Loucy (cell line): Measurements from ENCODE around the gene LCT.

ENCODE experiments used
- H2AFZ ChIP-seq: fragments of 200-600 bp; sonication (generic); 2 replicates; pipeline ENCODE4 v1.6.0; 2016; ENCODE audit warnings: antibody characterized with exemption, mild to moderate bottlenecking, low read length, moderate library complexity
- H3F3A ChIP-seq: fragments of 200-600 bp; 2 replicates; pipeline ENCODE4 v1.6.0; 2016; ENCODE audit warnings: antibody characterized with exemption, low read depth, mild to moderate bottlenecking
- H3K27me3 ChIP-seq: fragments of 200-600 bp; sonication (generic); 2 replicates; pipeline ENCODE4 v1.6.1; 2014; ENCODE audit warnings: low read length, mild to moderate bottlenecking; ENCODE audit not compliant: insufficient read depth, poor library complexity, severe bottlenecking
- H3K36me3 ChIP-seq: fragments of 200-600 bp; sonication (generic); 2 replicates; pipeline ENCODE4 v1.6.1; 2016; ENCODE audit warnings: low read length; ENCODE audit not compliant: insufficient read depth
- H3K4me1 ChIP-seq: fragments of 200-600 bp; sonication (generic); 2 replicates; pipeline ENCODE4 v1.5.1; 2014; ENCODE audit warnings: low read length, mild to moderate bottlenecking; ENCODE audit not compliant: insufficient read depth, poor library complexity, severe bottlenecking
- H3K4me2 ChIP-seq: fragments of 200-600 bp; sonication (generic); 2 replicates; pipeline ENCODE4 v1.6.0; 2014; ENCODE audit warnings: antibody characterized with exemption, low read length, low read depth, mild to moderate bottlenecking; ENCODE audit not compliant: poor library complexity, severe bottlenecking
- H3K4me3 ChIP-seq: fragments of 200-600 bp; sonication (generic); 2 replicates; pipeline ENCODE4 v1.5.1; 2014; ENCODE audit warnings: low read length, mild to moderate bottlenecking, mixed read lengths; ENCODE audit not compliant: poor library complexity, severe bottlenecking
- H3K79me2 ChIP-seq: fragments of 200-600 bp; sonication (generic); 2 replicates; pipeline ENCODE4 v1.6.1; 2014; ENCODE audit warnings: low read length; ENCODE audit not compliant: insufficient read depth
- H3K9ac ChIP-seq: fragments of 200-600 bp; sonication (generic); 2 replicates; pipeline ENCODE4 v1.6.0; 2014; ENCODE audit warnings: mild to moderate bottlenecking, low read depth, low read length, moderate library complexity; ENCODE audit not compliant: poor library complexity, severe bottlenecking
- H3K9me2 ChIP-seq: fragments of 200-600 bp; sonication (generic); replicated peaks from 2 replicates; pipeline ENCODE4 v1.6.1; 2016; ENCODE audit warnings: low read depth, low read length, mixed read lengths
- H3K9me3 ChIP-seq: fragments of 200-600 bp; sonication (generic); 2 replicates; pipeline ENCODE4 v1.6.1; 2014; ENCODE audit warnings: mild to moderate bottlenecking, antibody characterized with exemption, low read length, low read depth; ENCODE audit not compliant: insufficient read depth
- H4K20me1 ChIP-seq: fragments of 200-600 bp; sonication (generic); 2 replicates; pipeline ENCODE4 v1.6.0; 2014; ENCODE audit warnings: antibody characterized with exemption, low read length, mild to moderate bottlenecking; ENCODE audit not compliant: insufficient read depth, poor library complexity, severe bottlenecking
- CTCF ChIP-seq: fragments of 200-600 bp; sonication (generic); conservative IDR thresholded peaks from 2 replicates; pipeline ENCODE4 v1.5.1; 2014; ENCODE audit warnings: mild to moderate bottlenecking, antibody characterized with exemption, low read length
- EZH2phosphoT487 ChIP-seq: fragments of 200-600 bp; IDR thresholded peaks from 2 replicates; pipeline ENCODE4 v1.6.1; 2018; ENCODE audit warnings: antibody characterized with exemption, mild to moderate bottlenecking, moderate library complexity, borderline replicate concordance

LCT gene

GRCh38 chr2:135853401-135853800, 16.4 kb upstream of the LCT start:
- no peak overlapping the region for H3K4me2 ChIP-seq
- no peaks in the 10 kb centered on the region for H3K79me2 ChIP-seq
- TF ChIP-seq EZH2phosphoT487 (no peak), CTCF (no peak)
- no peaks in the 10 kb centered on the region for H3K9me3 ChIP-seq
- no peaks in the 10 kb centered on the region for H4K20me1 ChIP-seq
- no peak overlapping the region for H3K4me3 ChIP-seq
- no peaks in the 10 kb centered on the region for H3K27me3 ChIP-seq
- no peak overlapping the region for H2AFZ ChIP-seq
- H3K4me1 ChIP-seq = no peaks in the 10 kb centered on the region
- H3K9me2 ChIP-seq = no peaks in the 10 kb centered on the region
- H3F3A ChIP-seq = no peaks in the 10 kb centered on the region
- peaks cover 84% of the 10 kb centered on the region for H3K36me3 ChIP-seq
- no peak overlapping the region for H3K9ac ChIP-seq

GRCh38 chr2:135851858-135852257, 14.9 kb upstream of the LCT start:
- TF ChIP-seq CTCF (no peak), EZH2phosphoT487 (no peak)
- no peak overlapping the region for H2AFZ ChIP-seq
- H3K4me1 ChIP-seq = no peaks in the 10 kb centered on the region
- H3K27me3 ChIP-seq = no peaks in the 10 kb centered on the region
- H3K9me3 ChIP-seq = no peaks in the 10 kb centered on the region
- H4K20me1 ChIP-seq = no peaks in the 10 kb centered on the region
- no peak overlapping the region for H3K4me3 ChIP-seq
- H3K79me2 ChIP-seq = no peaks in the 10 kb centered on the region
- no peak overlapping the region for H3K4me2 ChIP-seq
- H3K36me3 ChIP-seq = peaks cover 83% of the 10 kb centered on the region
- no peak overlapping the region for H3K9ac ChIP-seq
- no peaks in the 10 kb centered on the region for H3K9me2 ChIP-seq
- no peaks in the 10 kb centered on the region for H3F3A ChIP-seq

GRCh38 chr2:135850892-135851668, 14.1 kb upstream of the LCT start:
- H3K36me3 ChIP-seq = peaks cover 83% of the 10 kb centered on the region
- H3K9ac ChIP-seq = no peak overlapping the region
- H3K4me1 ChIP-seq = no peaks in the 10 kb centered on the region
- no peaks in the 10 kb centered on the region for H3K9me2 ChIP-seq
- H3F3A ChIP-seq = no peaks in the 10 kb centered on the region
- no peaks in the 10 kb centered on the region for H3K27me3 ChIP-seq
- H3K4me2 ChIP-seq = no peak overlapping the region
- no peak overlapping the region for H3K4me3 ChIP-seq
- H4K20me1 ChIP-seq = no peaks in the 10 kb centered on the region
- H3K79me2 ChIP-seq = no peaks in the 10 kb centered on the region
- H2AFZ ChIP-seq = no peak overlapping the region
- H3K9me3 ChIP-seq = no peaks in the 10 kb centered on the region
- TF ChIP-seq CTCF = no peak
- TF ChIP-seq EZH2phosphoT487 = no peak
